GM12891 (cell line): ENCODE results near the gene FKBP1B.

Source experiments
- DNase-seq: peaks from one replicate; pipeline ENCODE4 v3.0.0; 2011; ENCODE audit warnings: low spot score; ENCODE audit not compliant: insufficient read length
- FAIRE-seq: peaks from 2 replicates; lab custom pipeline; 2011; peaks lifted over from hg19 to GRCh38; lab: Jason Lieb, UNC
- PAX5 ChIP-seq: IDR thresholded peaks from 2 replicates; pipeline ENCODE4 v1.6.1; 2011; ENCODE audit warnings: low read length, moderate library complexity, mild to moderate bottlenecking; ENCODE audit not compliant: insufficient read depth, severe bottlenecking
- POLR2A ChIP-seq: IDR thresholded peaks from 2 replicates; pipeline ENCODE4 v1.6.1; 2011; ENCODE audit warnings: low read depth, low read length, control low read depth
- POLR2AphosphoS5 ChIP-seq: IDR thresholded peaks from 2 replicates; pipeline ENCODE4 v1.6.1; 2011; ENCODE audit warnings: low read depth, low read length, control low read depth
- POU2F2 ChIP-seq: IDR thresholded peaks from 2 replicates; pipeline ENCODE4 v1.6.1; 2011; ENCODE audit warnings: low read depth, mild to moderate bottlenecking, control low read depth, low read length, moderate library complexity
- SPI1 ChIP-seq: IDR thresholded peaks from 2 replicates; pipeline ENCODE4 v1.6.1; 2011; ENCODE audit warnings: low read depth, low read length, control low read depth
- TAF1 ChIP-seq: IDR thresholded peaks from 2 replicates; pipeline ENCODE4 v1.6.1; 2011; ENCODE audit warnings: low read depth, low read length, control low read depth

Gene FKBP1B

GRCh38 chr2:24065341-24065740, 15.8 kb downstream of the FKBP1B start:
- TF ChIP-seq POU2F2 (no peak), POLR2A (no peak), PAX5 (no peak), SPI1 (no peak), TAF1 (no peak), POLR2AphosphoS5 (no peak)
- no peak for DNase-seq
- FAIRE-seq, result no peak

GRCh38 chr2:24072259-24072658, 22.7 kb downstream of the FKBP1B start:
- FAIRE-seq, result no peak
- TF ChIP-seq SPI1 (no peak), TAF1 (no peak), POU2F2 (no peak), POLR2AphosphoS5 (no peak), PAX5 (no peak), POLR2A (no peak)
- no peak for DNase-seq

GRCh38 chr2:24073816-24074215, 24.3 kb downstream of the FKBP1B start:
- DNase-seq (no peak), FAIRE-seq (no peak)
- TF ChIP-seq POLR2A (no peak), SPI1 (no peak), POU2F2 (no peak), POLR2AphosphoS5 (no peak), TAF1 (no peak), PAX5 (no peak)

- TF ChIP-seq POLR2A (no peak), PAX5 (no peak), POLR2AphosphoS5 (no peak), TAF1 (no peak), SPI1 (no peak), POU2F2 (no peak)
- FAIRE-seq, result no peak
- DNase-seq, result no peak
Observed at GRCh38 chr2:24075259-24075658, 25.7 kb downstream of the FKBP1B start.

GRCh38 chr2:24075915-24076848, 26.6 kb downstream of the FKBP1B start, which contains the start of gene SF3B6:
TSS of gene SF3B6 (minus strand) at chr2:24076326. CDS start at chr2:24076229, 97 bp downstream.
- peak; percentile 98 for FAIRE-seq
- TF ChIP-seq POLR2A (peak; percentile 94), PAX5 (peak; percentile 13), SPI1 (peak; percentile 55), POLR2AphosphoS5 (peak; percentile 94), TAF1 (peak; percentile 90), POU2F2 (peak; percentile 91)
- peak; percentile 83 for DNase-seq

- FAIRE-seq (no peak), DNase-seq (no peak)
- TF ChIP-seq POLR2A (no peak), PAX5 (no peak), SPI1 (no peak), POU2F2 (no peak), POLR2AphosphoS5 (no peak), TAF1 (no peak)
Observed at GRCh38 chr2:24076849-24077534, 27.5 kb downstream of the FKBP1B start.

- FAIRE-seq (no peak), DNase-seq (no peak)
- TF ChIP-seq SPI1 (no peak), POLR2AphosphoS5 (no peak), POU2F2 (no peak), PAX5 (no peak)
Observed at GRCh38 chr2:24077535-24077877, 28.0 kb downstream of the FKBP1B start.

- no peak for DNase-seq
- FAIRE-seq, result no peak
- TF ChIP-seq PAX5, result no peak
- TF ChIP-seq SPI1, result no peak
- TF ChIP-seq POLR2AphosphoS5, result no peak
- no peak for TF ChIP-seq TAF1
- no peak for TF ChIP-seq POLR2A
- no peak for TF ChIP-seq POU2F2
Observed at GRCh38 chr2:24077879-24078278, 28.3 kb downstream of the FKBP1B start.

GRCh38 chr2:24080701-24081100, 31.2 kb downstream of the FKBP1B start:
- TF ChIP-seq POLR2AphosphoS5 (no peak), SPI1 (no peak), POLR2A (no peak), POU2F2 (no peak), PAX5 (no peak), TAF1 (no peak)
- no peak for FAIRE-seq
- DNase-seq, result no peak
